ENCODE data around the gene PTTG1IP2.

DNA sequence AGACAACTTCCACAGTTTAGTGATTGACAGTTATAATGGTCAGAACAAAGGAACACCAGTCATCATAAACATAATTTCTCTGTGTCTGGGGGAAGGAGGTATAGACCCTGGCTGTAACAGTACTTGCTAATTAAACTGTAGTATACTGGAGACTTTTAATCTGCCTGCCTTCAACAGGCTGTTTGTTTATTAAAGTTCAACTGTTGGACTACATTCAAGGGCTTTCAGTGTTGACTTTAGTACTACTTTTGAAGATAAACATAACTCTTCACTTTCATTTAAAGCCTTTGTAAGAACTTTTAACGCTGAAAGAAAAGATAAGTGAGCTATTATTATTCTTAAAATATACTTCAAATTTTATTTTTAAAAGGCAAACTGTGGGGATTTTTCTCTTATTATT lies 15.5 kb upstream of the PTTG1IP2 start:
- TF ChIP-seq, protein P1, sequence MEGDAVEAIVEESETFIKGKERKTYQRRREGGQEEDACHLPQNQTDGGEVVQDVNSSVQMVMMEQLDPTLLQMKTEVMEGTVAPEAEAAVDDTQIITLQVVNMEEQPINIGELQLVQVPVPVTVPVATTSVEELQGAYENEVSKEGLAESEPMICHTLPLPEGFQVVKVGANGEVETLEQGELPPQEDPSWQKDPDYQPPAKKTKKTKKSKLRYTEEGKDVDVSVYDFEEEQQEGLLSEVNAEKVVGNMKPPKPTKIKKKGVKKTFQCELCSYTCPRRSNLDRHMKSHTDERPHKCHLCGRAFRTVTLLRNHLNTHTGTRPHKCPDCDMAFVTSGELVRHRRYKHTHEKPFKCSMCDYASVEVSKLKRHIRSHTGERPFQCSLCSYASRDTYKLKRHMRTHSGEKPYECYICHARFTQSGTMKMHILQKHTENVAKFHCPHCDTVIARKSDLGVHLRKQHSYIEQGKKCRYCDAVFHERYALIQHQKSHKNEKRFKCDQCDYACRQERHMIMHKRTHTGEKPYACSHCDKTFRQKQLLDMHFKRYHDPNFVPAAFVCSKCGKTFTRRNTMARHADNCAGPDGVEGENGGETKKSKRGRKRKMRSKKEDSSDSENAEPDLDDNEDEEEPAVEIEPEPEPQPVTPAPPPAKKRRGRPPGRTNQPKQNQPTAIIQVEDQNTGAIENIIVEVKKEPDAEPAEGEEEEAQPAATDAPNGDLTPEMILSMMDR (tag by site-specific recombination; IDR thresholded peaks at IDR 0.05): no peak
- TF ChIP-seq ZNF654 (tag by site-specific recombination; IDR thresholded peaks at IDR 0.05; ENCODE audit: low read depth) (no peak), KLF1 (tag by site-specific recombination; IDR thresholded peaks at IDR 0.05) (no peak), ZNF174 (tag by site-specific recombination; IDR thresholded peaks at IDR 0.05) (no peak), MEIS1 (CRISPR knock-in tag; IDR thresholded peaks at IDR 0.05; ENCODE audit: borderline replicate concordance) (no peak), ZNF175 (tag by site-specific recombination; IDR thresholded peaks at IDR 0.05) (no peak)
- TF ChIP-seq, protein P2, sequence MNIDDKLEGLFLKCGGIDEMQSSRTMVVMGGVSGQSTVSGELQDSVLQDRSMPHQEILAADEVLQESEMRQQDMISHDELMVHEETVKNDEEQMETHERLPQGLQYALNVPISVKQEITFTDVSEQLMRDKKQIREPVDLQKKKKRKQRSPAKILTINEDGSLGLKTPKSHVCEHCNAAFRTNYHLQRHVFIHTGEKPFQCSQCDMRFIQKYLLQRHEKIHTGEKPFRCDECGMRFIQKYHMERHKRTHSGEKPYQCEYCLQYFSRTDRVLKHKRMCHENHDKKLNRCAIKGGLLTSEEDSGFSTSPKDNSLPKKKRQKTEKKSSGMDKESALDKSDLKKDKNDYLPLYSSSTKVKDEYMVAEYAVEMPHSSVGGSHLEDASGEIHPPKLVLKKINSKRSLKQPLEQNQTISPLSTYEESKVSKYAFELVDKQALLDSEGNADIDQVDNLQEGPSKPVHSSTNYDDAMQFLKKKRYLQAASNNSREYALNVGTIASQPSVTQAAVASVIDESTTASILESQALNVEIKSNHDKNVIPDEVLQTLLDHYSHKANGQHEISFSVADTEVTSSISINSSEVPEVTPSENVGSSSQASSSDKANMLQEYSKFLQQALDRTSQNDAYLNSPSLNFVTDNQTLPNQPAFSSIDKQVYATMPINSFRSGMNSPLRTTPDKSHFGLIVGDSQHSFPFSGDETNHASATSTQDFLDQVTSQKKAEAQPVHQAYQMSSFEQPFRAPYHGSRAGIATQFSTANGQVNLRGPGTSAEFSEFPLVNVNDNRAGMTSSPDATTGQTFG (tag by site-specific recombination; IDR thresholded peaks at IDR 0.05; ENCODE audit: borderline replicate concordance): no peak

Measured in HEK293 (cell line).